Measurements from ENCODE around the gene SEPTIN10.
"Not testable (repeated sequence)": the region's sequence is repeated elsewhere in the genome, so short reads cannot be mapped to it uniquely, and the experiment has no call there.

Gene SEPTIN10

GRCh38 chr2:109640000-109640399, 26.2 kb upstream of the SEPTIN10 start:
- not testable (repeated sequence) for H3K4me1 Mint-ChIP-seq; ATAC-seq (ENCODE audit: low read depth); H3K9me3 Mint-ChIP-seq; DNase-seq (ENCODE audit: low spot score in 2 of 2); H3K27ac Mint-ChIP-seq; H3K36me3 Mint-ChIP-seq; H3K27me3 Mint-ChIP-seq; H3K4me3 Mint-ChIP-seq

- H3K9me3 Mint-ChIP-seq, result no peaks in the 10 kb centered on the region
- no peaks in the 10 kb centered on the region for H3K27me3 Mint-ChIP-seq
- H3K4me1 Mint-ChIP-seq, result no peaks in the 10 kb centered on the region
- H3K4me3 Mint-ChIP-seq, result no peak overlapping the region
- DNase-seq (ENCODE audit: low spot score in 2 of 2) (no peak), ATAC-seq (ENCODE audit: low read depth) (no peak)
- H3K27ac Mint-ChIP-seq, result no peak overlapping the region
- no peaks in the 10 kb centered on the region for H3K36me3 Mint-ChIP-seq
These were observed 25.0 kb upstream of the SEPTIN10 start for GRCh38 chr2:109638795-109639194.

DNA sequence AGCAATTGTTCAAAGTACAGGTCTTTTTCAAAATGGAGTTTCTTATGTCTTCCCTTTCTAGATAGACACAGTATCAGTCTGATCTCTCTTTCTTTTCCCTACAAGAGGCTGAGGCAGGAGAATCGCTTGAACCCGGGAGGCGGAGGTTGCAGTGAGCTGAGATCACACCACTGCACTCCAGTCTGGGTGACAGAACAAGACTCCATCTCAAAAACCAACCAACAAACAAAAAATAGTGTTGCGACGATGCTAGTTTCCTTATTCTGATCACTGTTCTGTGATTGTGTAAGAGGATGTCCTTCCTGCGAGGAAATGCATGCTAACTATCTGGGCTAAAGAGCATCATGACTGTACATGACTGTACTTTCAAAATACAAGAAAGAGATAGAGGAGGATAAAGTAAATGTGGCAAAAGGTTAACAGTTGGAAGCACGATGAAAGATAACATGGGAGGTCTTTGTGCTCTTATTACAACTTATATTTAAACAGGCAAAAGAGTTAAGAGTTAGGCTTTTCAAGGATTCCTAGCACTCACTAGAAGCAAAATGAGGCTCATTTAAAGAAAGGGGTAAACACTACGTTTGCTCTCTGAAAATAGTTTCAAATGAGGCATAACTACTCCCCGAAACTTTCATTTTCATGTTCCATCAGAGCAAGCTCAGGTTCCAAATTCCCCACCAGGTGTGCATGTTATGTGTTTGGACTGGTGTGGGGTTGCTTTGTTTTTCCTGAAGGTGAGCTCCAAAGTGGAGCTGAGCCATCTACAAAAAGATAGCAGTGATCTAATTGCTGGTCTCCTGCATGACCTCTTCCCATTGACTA, 24.2 kb upstream of the SEPTIN10 start:
- H3K4me1 Mint-ChIP-seq, result no peaks in the 10 kb centered on the region

DNA sequence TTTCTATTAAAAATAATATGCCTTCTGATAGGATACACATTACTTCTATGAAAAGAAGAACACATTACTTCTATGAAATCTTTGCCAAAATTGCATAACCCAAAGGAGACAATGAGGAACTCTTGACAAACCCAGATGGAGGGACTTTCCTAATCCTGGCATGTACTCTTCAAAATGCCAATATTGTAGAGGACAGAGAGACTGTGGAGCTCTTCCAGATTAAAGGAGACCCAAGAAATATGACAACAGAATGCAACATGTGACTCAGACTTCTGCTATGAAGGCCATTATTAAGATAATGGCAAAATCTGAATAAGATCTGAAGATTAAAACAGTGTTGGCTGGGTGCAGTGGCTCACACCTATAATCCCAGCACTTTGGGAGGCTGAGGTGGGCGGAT, 22.6 kb upstream of the SEPTIN10 start:
- DNase-seq (ENCODE audit: low spot score in 2 of 2) (no peak), ATAC-seq (ENCODE audit: low read depth) (no peak)
- no peak overlapping the region for H3K27ac Mint-ChIP-seq
- no peaks in the 10 kb centered on the region for H3K4me1 Mint-ChIP-seq
- H3K27me3 Mint-ChIP-seq, result no peaks in the 10 kb centered on the region
- no peaks in the 10 kb centered on the region for H3K36me3 Mint-ChIP-seq
- no peak overlapping the region for H3K4me3 Mint-ChIP-seq
- H3K9me3 Mint-ChIP-seq, result peaks cover 1% of the 10 kb centered on the region

More for the DNA sequence above, 24.2 kb upstream of the SEPTIN10 start:
- Mint-ChIP-seq H3K4me3 (no peak overlapping the region), H3K27ac (no peak overlapping the region), H3K36me3 (no peaks in the 10 kb centered on the region), H3K27me3 (no peaks in the 10 kb centered on the region), H3K9me3 (no peaks in the 10 kb centered on the region)
- no peak for ATAC-seq (ENCODE audit: low read depth)
- no peak for DNase-seq (ENCODE audit: low spot score in 2 of 2)

DNA sequence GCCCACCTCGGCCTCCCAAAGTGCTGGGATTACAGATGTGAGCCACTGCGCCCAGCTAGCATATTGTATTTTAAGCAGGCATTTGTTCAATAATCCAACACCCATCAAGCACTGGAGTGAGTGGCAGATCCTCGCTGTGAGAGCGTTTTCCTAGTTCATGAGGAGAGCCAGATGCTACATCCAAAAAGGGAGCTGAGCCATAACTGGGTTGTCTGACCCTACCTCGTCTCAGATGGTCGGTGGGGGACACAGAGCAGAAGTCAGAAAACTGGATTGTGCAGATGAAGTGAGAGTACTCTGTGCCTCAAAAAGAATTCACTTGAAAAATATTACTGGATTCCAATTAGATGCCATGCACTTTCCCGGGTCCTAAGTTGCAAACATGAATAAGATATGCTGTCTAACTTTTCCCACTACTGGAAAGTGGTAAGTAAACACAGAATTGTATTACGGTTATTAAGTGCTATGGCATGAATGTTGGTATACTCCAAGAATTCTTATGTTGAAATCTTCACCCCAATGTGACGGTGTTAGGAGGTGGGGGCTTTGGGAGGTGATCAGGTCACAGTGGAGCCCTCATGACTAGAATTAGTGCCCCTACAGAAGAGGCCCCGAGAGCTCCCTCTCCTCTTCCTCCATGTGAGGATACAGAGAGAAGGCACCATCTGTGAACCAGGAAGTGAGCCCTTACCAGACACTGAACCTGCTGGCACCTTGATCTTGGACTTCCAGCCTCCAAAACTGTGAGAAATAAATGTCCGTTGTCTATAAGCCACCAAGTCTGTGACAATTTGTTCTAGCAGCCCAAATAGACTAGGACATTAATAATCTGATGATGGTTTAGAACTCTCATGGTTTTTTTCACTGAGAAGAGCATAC, 21.9 kb upstream of the SEPTIN10 start:
- ATAC-seq (ENCODE audit: low read depth) (no peak), DNase-seq (ENCODE audit: low spot score in 2 of 2) (no peak)
- Mint-ChIP-seq H3K36me3 (no peaks in the 10 kb centered on the region), H3K9me3 (peaks cover 1% of the 10 kb centered on the region), H3K27ac (no peak overlapping the region), H3K4me3 (no peak overlapping the region), H3K4me1 (no peaks in the 10 kb centered on the region), H3K27me3 (no peaks in the 10 kb centered on the region)

DNA sequence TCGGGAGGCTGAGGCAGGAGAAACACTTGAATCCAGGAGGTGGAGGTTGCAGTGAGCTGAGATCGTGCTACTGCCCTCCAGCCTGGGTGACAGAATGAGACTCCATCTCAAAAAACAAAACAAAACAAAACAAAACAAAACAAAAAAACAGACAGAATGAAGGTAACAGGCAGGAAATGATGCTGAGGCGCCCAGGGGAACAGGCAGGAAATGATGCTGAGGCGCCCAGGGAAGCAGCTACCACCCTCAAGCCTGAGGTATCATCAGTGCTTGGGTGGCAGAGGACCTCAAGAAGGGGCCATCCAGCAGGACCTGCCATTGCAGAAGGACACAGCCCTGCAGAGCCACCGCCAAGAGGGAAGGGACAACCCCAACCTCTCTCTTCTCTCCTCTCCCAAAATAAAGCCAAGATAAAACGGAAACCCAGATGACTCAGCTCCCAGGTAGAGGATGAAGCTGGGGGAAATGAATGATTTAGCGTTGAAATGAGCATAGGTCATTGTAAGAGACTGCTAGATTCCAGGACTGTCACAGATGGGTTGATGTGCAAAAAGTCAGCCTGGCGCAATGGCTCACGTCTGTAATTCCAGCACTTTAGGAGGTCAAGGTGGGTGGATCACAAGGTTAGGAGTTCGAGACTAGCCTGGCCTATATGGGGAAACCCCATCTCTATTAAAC, 19.7 kb upstream of the SEPTIN10 start:
- no peak for DNase-seq (ENCODE audit: low spot score in 2 of 2)
- peaks cover 1% of the 10 kb centered on the region for H3K9me3 Mint-ChIP-seq
- no peaks in the 10 kb centered on the region for H3K4me1 Mint-ChIP-seq
- no peak overlapping the region for H3K4me3 Mint-ChIP-seq
- H3K36me3 Mint-ChIP-seq, result no peaks in the 10 kb centered on the region
- no peak for ATAC-seq (ENCODE audit: low read depth)
- no peak overlapping the region for H3K27ac Mint-ChIP-seq
- H3K27me3 Mint-ChIP-seq, result no peaks in the 10 kb centered on the region

DNA sequence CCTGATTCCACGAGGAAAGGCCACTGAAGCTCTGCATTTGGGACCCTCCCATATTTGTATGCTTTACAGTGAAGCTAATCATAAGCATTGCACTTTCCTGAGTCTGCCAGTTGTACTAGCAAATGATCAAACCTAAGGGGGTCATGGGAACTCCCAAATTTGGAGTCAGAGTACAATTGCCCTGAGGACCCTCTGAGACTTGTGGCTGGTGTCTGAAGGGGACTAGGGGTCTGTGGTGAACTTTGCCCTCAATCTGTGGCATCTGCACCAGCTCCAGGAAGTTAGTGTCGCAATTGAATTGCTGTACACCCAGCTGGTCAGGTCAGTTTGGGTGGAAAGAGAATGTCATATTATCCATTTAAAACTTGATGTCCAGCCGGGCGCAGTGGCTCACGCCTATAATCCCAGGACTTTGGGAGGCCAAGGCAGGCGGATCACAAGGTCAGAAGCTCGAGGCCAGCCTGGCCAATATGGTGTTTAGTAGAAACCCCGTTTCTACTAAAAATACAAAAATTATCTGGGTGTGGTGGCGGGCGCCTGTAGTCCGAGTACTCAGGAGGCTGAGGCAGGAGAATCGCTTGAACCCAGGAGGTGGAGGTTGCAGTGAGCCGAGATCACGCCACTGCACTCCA, 18.5 kb upstream of the SEPTIN10 start:
- no peaks in the 10 kb centered on the region for H3K27me3 Mint-ChIP-seq
- ATAC-seq (ENCODE audit: low read depth) (no peak), DNase-seq (ENCODE audit: low spot score in 2 of 2) (no peak)
- no peaks in the 10 kb centered on the region for H3K36me3 Mint-ChIP-seq
- no peak overlapping the region for H3K27ac Mint-ChIP-seq
- peaks cover 1% of the 10 kb centered on the region for H3K9me3 Mint-ChIP-seq
- H3K4me1 Mint-ChIP-seq, result no peaks in the 10 kb centered on the region
- H3K4me3 Mint-ChIP-seq, result no peak overlapping the region

GRCh38 chr2:109631741-109632140, 18.0 kb upstream of the SEPTIN10 start:
- no peaks in the 10 kb centered on the region for H3K4me1 Mint-ChIP-seq
- no peaks in the 10 kb centered on the region for H3K36me3 Mint-ChIP-seq
- no peak overlapping the region for H3K27ac Mint-ChIP-seq
- H3K27me3 Mint-ChIP-seq, result no peaks in the 10 kb centered on the region
- peaks cover 1% of the 10 kb centered on the region for H3K9me3 Mint-ChIP-seq
- H3K4me3 Mint-ChIP-seq, result no peak overlapping the region
- no peak for DNase-seq (ENCODE audit: low spot score in 2 of 2)
- no peak for ATAC-seq (ENCODE audit: low read depth)

GRCh38 chr2:109630441-109631430, 17.0 kb upstream of the SEPTIN10 start:
- Mint-ChIP-seq H3K27ac (no peak overlapping the region), H3K4me1 (no peaks in the 10 kb centered on the region), H3K36me3 (no peaks in the 10 kb centered on the region), H3K4me3 (no peak overlapping the region), H3K27me3 (no peaks in the 10 kb centered on the region), H3K9me3 (peaks cover 1% of the 10 kb centered on the region)
- ATAC-seq (ENCODE audit: low read depth) (no peak), DNase-seq (ENCODE audit: low spot score in 2 of 2) (no peak)

DNA sequence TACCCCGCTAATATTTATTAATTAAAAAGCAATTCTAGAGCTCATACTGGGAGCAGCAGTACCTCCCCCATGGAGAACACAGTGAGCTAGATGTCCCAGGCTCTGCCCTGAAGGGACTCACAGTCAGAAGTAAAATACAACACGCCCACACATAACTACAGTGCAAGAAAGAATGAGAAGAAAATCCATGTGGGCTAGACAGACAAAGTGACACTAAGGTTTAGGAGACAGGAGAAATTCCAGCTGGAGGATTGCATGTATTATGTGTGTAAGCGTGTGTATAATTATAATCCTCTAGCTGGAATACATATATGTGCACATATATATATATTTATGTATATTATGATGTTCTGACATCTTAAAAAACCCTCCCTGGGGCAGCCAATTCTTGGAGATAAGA, 16.1 kb upstream of the SEPTIN10 start:
- H3K27ac Mint-ChIP-seq, result no peak overlapping the region
- H3K27me3 Mint-ChIP-seq, result no peaks in the 10 kb centered on the region
- H3K36me3 Mint-ChIP-seq, result no peaks in the 10 kb centered on the region
- no peaks in the 10 kb centered on the region for H3K4me1 Mint-ChIP-seq
- DNase-seq (ENCODE audit: low spot score in 2 of 2), result no peak
- H3K4me3 Mint-ChIP-seq, result no peak overlapping the region
- ATAC-seq (ENCODE audit: low read depth), result no peak
- H3K9me3 Mint-ChIP-seq, result peaks cover 1% of the 10 kb centered on the region

DNA sequence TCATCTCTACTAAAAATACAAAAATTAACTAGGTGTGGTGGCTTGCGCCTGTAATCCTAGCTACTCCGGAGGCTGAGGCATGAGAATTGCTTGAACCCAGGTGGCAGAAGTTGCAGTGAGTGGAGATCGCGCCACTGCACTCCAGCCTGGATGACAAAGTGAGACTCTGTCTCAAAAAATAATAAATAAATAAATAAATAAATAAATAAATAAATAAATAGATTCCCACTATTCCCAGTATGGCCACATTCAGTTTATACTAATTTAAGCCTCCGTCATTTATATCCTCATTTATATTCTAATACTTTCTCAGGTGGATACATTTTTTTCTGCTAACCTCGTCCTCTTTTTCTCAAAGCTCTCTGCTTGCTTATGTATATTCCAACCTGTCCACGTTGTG, 14.6 kb upstream of the SEPTIN10 start:
- not testable (repeated sequence) for ATAC-seq (ENCODE audit: low read depth); H3K4me3 Mint-ChIP-seq; H3K9me3 Mint-ChIP-seq; H3K4me1 Mint-ChIP-seq; H3K27me3 Mint-ChIP-seq; DNase-seq (ENCODE audit: low spot score in 2 of 2); H3K36me3 Mint-ChIP-seq; H3K27ac Mint-ChIP-seq

GRCh38 chr2:109624339-109624738, 10.6 kb upstream of the SEPTIN10 start:
- ATAC-seq (ENCODE audit: low read depth) (no peak), DNase-seq (ENCODE audit: low spot score in 2 of 2) (no peak)
- H3K36me3 Mint-ChIP-seq, result no peaks in the 10 kb centered on the region
- peaks cover 9% of the 10 kb centered on the region for H3K27me3 Mint-ChIP-seq
- H3K27ac Mint-ChIP-seq, result no peak overlapping the region
- no peak overlapping the region for H3K4me3 Mint-ChIP-seq
- H3K9me3 Mint-ChIP-seq, result no peaks in the 10 kb centered on the region
- H3K4me1 Mint-ChIP-seq, result no peaks in the 10 kb centered on the region

DNA sequence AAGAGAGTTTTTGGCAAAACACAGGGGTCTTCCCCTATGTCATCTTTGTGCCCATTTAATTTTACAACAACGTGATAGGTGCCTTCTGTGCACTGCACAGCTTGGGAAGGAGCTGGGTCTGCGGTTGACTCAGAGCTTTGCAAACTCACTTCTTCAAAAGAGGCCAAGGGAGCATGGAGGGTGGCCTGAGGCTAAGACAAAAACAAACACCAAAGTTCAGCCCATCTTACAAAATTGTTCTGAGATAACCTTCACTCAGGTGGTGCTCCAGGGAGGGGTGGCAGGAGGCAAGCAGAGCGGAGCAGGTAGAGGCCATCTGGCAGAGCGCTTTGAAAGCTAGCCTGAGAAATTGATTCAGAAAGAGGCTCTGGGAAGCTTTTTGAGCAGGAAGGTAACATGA, 10.2 kb upstream of the SEPTIN10 start:
- Mint-ChIP-seq H3K4me1 (no peaks in the 10 kb centered on the region), H3K27ac (no peak overlapping the region), H3K4me3 (no peak overlapping the region), H3K27me3 (peaks cover 9% of the 10 kb centered on the region), H3K9me3 (no peaks in the 10 kb centered on the region), H3K36me3 (no peaks in the 10 kb centered on the region)
- ATAC-seq (ENCODE audit: low read depth), result no peak
- no peak for DNase-seq (ENCODE audit: low spot score in 2 of 2)

Data from memory B cell (primary cell).